Peyer's patch (tissue), 4 donors: ENCODE measurements around the gene CAPN9.

Source experiments
- POLR2A ChIP-seq, 2 donors: fragments of 450-650 bp; IDR thresholded peaks; one replicate each; pipeline ENCODE4 v1.5.1; 2017; ENCODE audit warnings: antibody characterized with exemption in 2 of 2, mild to moderate bottlenecking in 2 of 2, moderate library complexity in 2 of 2
- TF ChIP-seq, protein P1 (sequence below), 6 experiments: fragments of 450-650 bp in 4 of 6; fragments of 200-600 bp in 2 of 6; sonication (generic) in 1 of 6; IDR thresholded peaks; one replicate each; pipeline ENCODE4 v1.5.1; 2017 to 2019; ENCODE audit warnings: antibody characterized with exemption in 6 of 6, mild to moderate bottlenecking in 3 of 6, moderate library complexity in 1 of 6

DNA sequence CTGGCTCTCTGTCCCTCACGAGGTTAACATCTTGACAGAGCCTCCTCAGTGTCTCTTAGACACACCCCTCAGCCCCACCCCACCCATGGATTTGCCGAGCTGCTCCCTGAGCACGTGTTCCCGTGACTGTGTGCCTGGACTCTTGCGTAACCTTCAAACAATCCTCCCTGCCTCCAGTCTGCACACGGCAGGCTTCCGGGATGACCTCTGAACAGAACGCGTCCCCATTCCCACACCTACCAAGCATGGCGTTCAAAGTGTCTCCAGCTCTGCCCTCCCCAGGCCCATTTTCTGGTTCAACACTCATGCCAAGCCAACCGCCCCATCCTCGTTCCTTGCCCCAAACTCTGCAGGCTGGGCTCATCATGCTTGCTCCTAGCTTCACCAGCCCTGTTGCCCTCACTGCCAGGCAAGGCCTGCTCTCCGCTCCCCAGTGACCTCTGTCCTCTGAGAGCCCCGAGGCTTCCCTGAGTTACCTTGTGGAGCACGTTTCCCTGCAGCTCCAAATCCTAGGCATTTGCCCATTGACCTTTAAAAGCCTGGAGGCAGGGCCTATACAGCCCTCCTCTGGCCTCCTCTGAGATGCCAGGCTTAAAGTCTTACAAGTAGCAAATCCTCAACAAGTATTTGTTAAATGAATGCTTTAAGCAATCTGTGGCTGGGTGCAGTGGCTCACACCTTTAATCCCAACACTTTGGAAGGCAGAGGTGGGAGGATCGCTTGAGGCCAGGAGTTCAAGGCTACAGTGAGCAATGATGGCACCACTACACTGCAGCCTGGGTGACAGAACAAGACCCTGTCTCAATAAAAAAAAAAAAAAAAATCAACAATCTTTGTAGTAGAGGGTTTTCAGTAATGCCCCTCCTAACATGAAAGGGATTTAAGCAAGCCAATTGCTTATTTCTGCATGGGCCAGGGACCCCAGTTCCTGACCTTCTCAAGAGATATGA lies 38.3 kb upstream of the CAPN9 start:
- TF ChIP-seq POLR2A (IDR thresholded peaks at IDR 0.05), result no peak
- TF ChIP-seq, protein P1, sequence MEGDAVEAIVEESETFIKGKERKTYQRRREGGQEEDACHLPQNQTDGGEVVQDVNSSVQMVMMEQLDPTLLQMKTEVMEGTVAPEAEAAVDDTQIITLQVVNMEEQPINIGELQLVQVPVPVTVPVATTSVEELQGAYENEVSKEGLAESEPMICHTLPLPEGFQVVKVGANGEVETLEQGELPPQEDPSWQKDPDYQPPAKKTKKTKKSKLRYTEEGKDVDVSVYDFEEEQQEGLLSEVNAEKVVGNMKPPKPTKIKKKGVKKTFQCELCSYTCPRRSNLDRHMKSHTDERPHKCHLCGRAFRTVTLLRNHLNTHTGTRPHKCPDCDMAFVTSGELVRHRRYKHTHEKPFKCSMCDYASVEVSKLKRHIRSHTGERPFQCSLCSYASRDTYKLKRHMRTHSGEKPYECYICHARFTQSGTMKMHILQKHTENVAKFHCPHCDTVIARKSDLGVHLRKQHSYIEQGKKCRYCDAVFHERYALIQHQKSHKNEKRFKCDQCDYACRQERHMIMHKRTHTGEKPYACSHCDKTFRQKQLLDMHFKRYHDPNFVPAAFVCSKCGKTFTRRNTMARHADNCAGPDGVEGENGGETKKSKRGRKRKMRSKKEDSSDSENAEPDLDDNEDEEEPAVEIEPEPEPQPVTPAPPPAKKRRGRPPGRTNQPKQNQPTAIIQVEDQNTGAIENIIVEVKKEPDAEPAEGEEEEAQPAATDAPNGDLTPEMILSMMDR (IDR thresholded peaks at IDR 0.05), result no peak
